ENCODE data around the gene PI4KA. TPM values are rescaled to one million over a fixed set of nuclear protein-coding genes. Genes with fewer than 3 reads are reported as not detected.

The PI4KA gene
- total RNA-seq, 1 donor from 2014 or later, result 113 TPM

GRCh38 chr22:20875296-20875695, 16.7 kb upstream of the PI4KA start:
- TF ChIP-seq CTCF (IDR thresholded peaks at IDR 0.05), result no peak
- no peaks in the 10 kb centered on the region for H3K4me1 ChIP-seq
- H3K9me3 ChIP-seq, result no peaks in the 10 kb centered on the region
- H3K36me3 ChIP-seq, result peaks cover 42% of the 10 kb centered on the region
- no peak overlapping the region for H3K4me3 ChIP-seq
- ATAC-seq (no peak), DNase-seq (no peak)
- intact Hi-C loops (cut with DNase I), result no loop called here
- H3K27me3 ChIP-seq, result no peaks in the 10 kb centered on the region
- H3K27ac ChIP-seq, result no peak overlapping the region

- H3K36me3 ChIP-seq, result peaks cover 51% of the 10 kb centered on the region
- intact Hi-C loops (cut with DNase I), result no loop called here
Measured at GRCh38 chr22:20873214-20873613, 14.6 kb upstream of the PI4KA start.

GRCh38 chr22:20869234-20869633, 10.6 kb upstream of the PI4KA start:
- Histone ChIP-seq H3K36me3 (peaks cover 43% of the 10 kb centered on the region), H3K27ac (peak overlapping the region; percentile 42), H3K4me3 (no peak overlapping the region), H3K9me3 (no peaks in the 10 kb centered on the region), H3K4me1 (peaks cover 39% of the 10 kb centered on the region), H3K27me3 (no peaks in the 10 kb centered on the region)
- TF ChIP-seq CTCF (IDR thresholded peaks at IDR 0.05), result no peak
- DNase-seq (no peak), ATAC-seq (no peak)
- intact Hi-C loops (cut with DNase I), result no loop called here

More at GRCh38 chr22:20873214-20873613, 14.6 kb upstream of the PI4KA start:
- no peaks in the 10 kb centered on the region for H3K9me3 ChIP-seq
- TF ChIP-seq CTCF (IDR thresholded peaks at IDR 0.05), result no peak
- H3K4me3 ChIP-seq, result no peak overlapping the region
- no peaks in the 10 kb centered on the region for H3K27me3 ChIP-seq
- peaks cover 6% of the 10 kb centered on the region for H3K4me1 ChIP-seq
- ATAC-seq, result no peak
- DNase-seq, result no peak
- H3K27ac ChIP-seq, result no peak overlapping the region

GRCh38 chr22:20868025-20868962, 9.7 kb upstream of the PI4KA start:
- H3K36me3 ChIP-seq, result peaks cover 47% of the 10 kb centered on the region
- peak overlapping the region; percentile 80 for H3K27ac ChIP-seq

More at GRCh38 chr22:20868025-20868962, 9.7 kb upstream of the PI4KA start:
- Histone ChIP-seq H3K4me1 (peaks cover 42% of the 10 kb centered on the region), H3K4me3 (no peak overlapping the region), H3K9me3 (no peaks in the 10 kb centered on the region), H3K27me3 (no peaks in the 10 kb centered on the region)
- DNase-seq (no peak), ATAC-seq (no peak)
- intact Hi-C loops (cut with DNase I), result no loop called here
- TF ChIP-seq CTCF (IDR thresholded peaks at IDR 0.05), result no peak
